Measurements from ENCODE around the gene CFAP100. TPM values are rescaled to one million over a fixed set of nuclear protein-coding genes. Genes with fewer than 3 reads are reported as not detected.
A peak's percentile ranks its signal among the peaks of the same experiment; 100 is the strongest.

Gene CFAP100
- total and polyA plus RNA-seq, 2 of the 4 experiments (the other 2 are of a cell fraction), result not detected

DNA sequence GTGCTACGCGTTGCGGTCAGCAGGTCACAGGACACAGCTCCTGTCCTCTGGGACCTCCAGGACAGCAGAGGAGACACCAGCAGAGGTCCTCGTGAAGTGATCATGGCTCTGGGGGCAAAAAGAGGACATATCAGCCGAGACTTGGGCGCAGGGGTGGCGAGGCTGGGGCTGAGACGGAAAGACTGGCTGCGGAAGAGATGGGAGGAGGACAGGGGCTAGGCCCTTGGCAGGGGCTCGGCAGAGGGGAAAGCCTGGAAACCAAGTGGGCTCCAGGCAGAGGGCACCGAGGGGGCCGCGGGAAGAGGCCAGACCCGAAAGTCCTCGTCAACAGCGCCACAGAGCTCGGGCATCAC lies 4.9 kb upstream of the CFAP100 start:
- no peak overlapping the region for H2AK5ac ChIP-seq (ENCODE audit: low read depth, low read length)
- no peak overlapping the region for H2BK20ac ChIP-seq (ENCODE audit: low read depth, low read length)
- H3K4ac ChIP-seq (ENCODE audit: low read depth, low read length), result no peak overlapping the region
- TF ChIP-seq FOS (IDR thresholded peaks at IDR 0.05; ENCODE audit: low read depth, low read length), result no peak
- no peak for TF ChIP-seq RCOR1 (IDR thresholded peaks at IDR 0.05; ENCODE audit: insufficient replicate concordance, low read length)
- TF ChIP-seq, protein P1, sequence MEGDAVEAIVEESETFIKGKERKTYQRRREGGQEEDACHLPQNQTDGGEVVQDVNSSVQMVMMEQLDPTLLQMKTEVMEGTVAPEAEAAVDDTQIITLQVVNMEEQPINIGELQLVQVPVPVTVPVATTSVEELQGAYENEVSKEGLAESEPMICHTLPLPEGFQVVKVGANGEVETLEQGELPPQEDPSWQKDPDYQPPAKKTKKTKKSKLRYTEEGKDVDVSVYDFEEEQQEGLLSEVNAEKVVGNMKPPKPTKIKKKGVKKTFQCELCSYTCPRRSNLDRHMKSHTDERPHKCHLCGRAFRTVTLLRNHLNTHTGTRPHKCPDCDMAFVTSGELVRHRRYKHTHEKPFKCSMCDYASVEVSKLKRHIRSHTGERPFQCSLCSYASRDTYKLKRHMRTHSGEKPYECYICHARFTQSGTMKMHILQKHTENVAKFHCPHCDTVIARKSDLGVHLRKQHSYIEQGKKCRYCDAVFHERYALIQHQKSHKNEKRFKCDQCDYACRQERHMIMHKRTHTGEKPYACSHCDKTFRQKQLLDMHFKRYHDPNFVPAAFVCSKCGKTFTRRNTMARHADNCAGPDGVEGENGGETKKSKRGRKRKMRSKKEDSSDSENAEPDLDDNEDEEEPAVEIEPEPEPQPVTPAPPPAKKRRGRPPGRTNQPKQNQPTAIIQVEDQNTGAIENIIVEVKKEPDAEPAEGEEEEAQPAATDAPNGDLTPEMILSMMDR (conservative IDR thresholded peaks at IDR 0.05; ENCODE audit: low read depth, low read length), result no peak
- no peak for TF ChIP-seq SMC3 (IDR thresholded peaks at IDR 0.05; ENCODE audit: low read depth, low read length)
- TF ChIP-seq, protein P2, sequence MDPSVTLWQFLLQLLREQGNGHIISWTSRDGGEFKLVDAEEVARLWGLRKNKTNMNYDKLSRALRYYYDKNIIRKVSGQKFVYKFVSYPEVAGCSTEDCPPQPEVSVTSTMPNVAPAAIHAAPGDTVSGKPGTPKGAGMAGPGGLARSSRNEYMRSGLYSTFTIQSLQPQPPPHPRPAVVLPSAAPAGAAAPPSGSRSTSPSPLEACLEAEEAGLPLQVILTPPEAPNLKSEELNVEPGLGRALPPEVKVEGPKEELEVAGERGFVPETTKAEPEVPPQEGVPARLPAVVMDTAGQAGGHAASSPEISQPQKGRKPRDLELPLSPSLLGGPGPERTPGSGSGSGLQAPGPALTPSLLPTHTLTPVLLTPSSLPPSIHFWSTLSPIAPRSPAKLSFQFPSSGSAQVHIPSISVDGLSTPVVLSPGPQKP (IDR thresholded peaks at IDR 0.05; ENCODE audit: borderline replicate concordance, low read depth, low read length), result no peak
- TF ChIP-seq NFE2L2 (IDR thresholded peaks at IDR 0.05; ENCODE audit: low read depth, low read length), result no peak
- no peak for TF ChIP-seq RAD21 (IDR thresholded peaks at IDR 0.05; ENCODE audit: low read length)
- TF ChIP-seq CHD1 (IDR thresholded peaks at IDR 0.05; ENCODE audit: low read depth, low read length), result no peak
- TF ChIP-seq MAZ (IDR thresholded peaks at IDR 0.05; ENCODE audit: borderline replicate concordance, low read depth, low read length), result no peak
- no peak for TF ChIP-seq MXI1 (IDR thresholded peaks at IDR 0.05; ENCODE audit: borderline replicate concordance, low read depth, low read length)
- no peak; the same call in 1 of the 2 replicates for ATAC-seq (ENCODE audit: low read depth)
- no peak overlapping the region for H2BK120ac ChIP-seq (ENCODE audit: low read depth, low read length)
- H3K4me1 ChIP-seq (ENCODE audit: control insufficient read depth, insufficient read depth, low read length), result no peaks in the 10 kb centered on the region
- no peak overlapping the region for H3K14ac ChIP-seq (replicated peaks; ENCODE audit: low read depth, low read length)
- no peak overlapping the region for H2BK15ac ChIP-seq (ENCODE audit: low read depth, low read length)
- H3K9me1 ChIP-seq (ENCODE audit: insufficient read depth, low read length), result no peaks in the 10 kb centered on the region
- peak overlapping the region; percentile 92 for H2AFZ ChIP-seq (replicated peaks; ENCODE audit: low read length, poor library complexity)
- no peaks in the 10 kb centered on the region for H3K9me3 ChIP-seq (ENCODE audit: control insufficient read depth, insufficient read depth, low read length)
- H2AK9ac ChIP-seq (replicated peaks; ENCODE audit: low read depth, low read length, poor library complexity), result peak overlapping the region; percentile 1
- no peaks in the 10 kb centered on the region for H3K36me3 ChIP-seq (ENCODE audit: control insufficient read depth, insufficient read depth, low read length)
- no peak overlapping the region for H3K23ac ChIP-seq (ENCODE audit: low read depth, low read length)
- no peak overlapping the region for H4K91ac ChIP-seq (ENCODE audit: insufficient read depth, low read depth, low read length)
- dilution Hi-C loops (cut with HindIII; ENCODE audit: low sequenced_read_pairs, unreplicated experiment) (no loop called here), intact Hi-C loops (cut with micrococcal nuclease) (loop anchor here (1.0 kb wide), 4 partner anchors 130 to 255 kb away; no protein-coding TSS in a partner anchor), in situ Hi-C loops (cut with MboI; ENCODE audit: low sequenced_read_pairs) (loop anchor here (5.0 to 25.0 kb wide), 3 partner anchors 145 to 427 kb away; partner anchors contain the start of gene ROPN1B)
- peaks cover 31% of the 10 kb centered on the region for H3K27me3 ChIP-seq (ENCODE audit: control insufficient read depth, insufficient read depth, low read length)
- H3K56ac ChIP-seq (ENCODE audit: extremely low read depth, insufficient read depth, low read length), result no peak overlapping the region
- H3K79me1 ChIP-seq (ENCODE audit: low read depth in 1 of 2, low read length in 2 of 2), result no peaks in the 10 kb centered on the region
- ChIA-PET POLR2A (ENCODE audit: unreplicated experiment) (no interaction called here), CTCF (interaction anchor here (2.0 kb wide), 1 partner anchor 256 kb away, joined by 6 read pairs; no protein-coding TSS in a partner anchor)
- H3K4me3 ChIP-seq (ENCODE audit: insufficient read depth, low read depth, low read length), result no peak overlapping the region
- DNase-seq, result no peak
- no peak overlapping the region for H2BK5ac ChIP-seq (ENCODE audit: low read depth, low read length, poor library complexity, severe bottlenecking)
- BruUV-seq (replicated peaks), result no TSS peak
- WGBS, 2 experiments (ENCODE audit: extremely low coverage in 2 of 2, insufficient read length in 1 of 2), result 75% methylated on average over 4 of the region's 17 CpGs; no CpG with 5 or more reads in 1 of the 2 experiments
- no peak overlapping the region for H3K18ac ChIP-seq (ENCODE audit: low read depth, low read length)
- H4K8ac ChIP-seq (ENCODE audit: low read depth in 2 of 2, low read length in 2 of 2), result no peak overlapping the region
- H3K4me2 ChIP-seq (ENCODE audit: low read depth, low read length), result no peak overlapping the region
- H3K27ac ChIP-seq (ENCODE audit: insufficient read depth, low read length), result no peak overlapping the region
- no peaks in the 10 kb centered on the region for H4K20me1 ChIP-seq (ENCODE audit: insufficient read depth, low read length)
- no peak overlapping the region for H3K9ac ChIP-seq (ENCODE audit: low read depth, low read length)
- no peak overlapping the region for H4K5ac ChIP-seq (ENCODE audit: low read depth, low read length)
